NCI-H2227 (cell line): ENCODE data around the gene CAPG.
A peak's percentile ranks its signal among the peaks of the same experiment; 100 is the strongest.

Experiments used
- DNase-seq: peaks from one replicate; lab custom pipeline; 2025; ENCODE audit not compliant: unreplicated experiment; lab: John Stamatoyannopoulos, UW

Gene CAPG

DNA sequence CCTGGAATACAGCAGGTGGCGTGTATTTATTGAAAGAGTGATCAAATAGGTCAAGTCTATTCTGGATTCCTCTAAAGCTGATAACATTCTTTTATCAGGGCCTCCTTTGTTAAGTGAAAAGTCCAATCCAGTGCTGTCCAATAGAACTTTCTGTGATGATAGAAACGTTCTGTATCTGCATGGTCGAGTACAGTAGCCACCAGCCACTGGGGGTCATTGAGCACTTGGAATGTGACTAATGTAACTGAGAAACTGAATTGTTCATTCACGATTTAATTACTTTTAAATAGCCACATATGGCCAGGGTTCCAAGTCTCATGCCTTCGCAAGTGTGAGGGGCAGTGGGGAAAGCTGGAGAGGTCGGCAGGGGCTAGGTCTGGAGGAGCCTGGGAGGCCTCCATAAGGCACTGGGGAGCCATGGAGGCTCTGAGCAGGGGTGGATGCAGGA lies 28.9 kb upstream of the CAPG start:
- DNase-seq = no peak

- peak; percentile 49 for DNase-seq
These were observed 28.2 kb upstream of the CAPG start for GRCh38 chr2:85438201-85439024.

GRCh38 chr2:85437488-85438200 lies 27.5 kb upstream of the CAPG start:
- DNase-seq = peak; percentile 91

DNA sequence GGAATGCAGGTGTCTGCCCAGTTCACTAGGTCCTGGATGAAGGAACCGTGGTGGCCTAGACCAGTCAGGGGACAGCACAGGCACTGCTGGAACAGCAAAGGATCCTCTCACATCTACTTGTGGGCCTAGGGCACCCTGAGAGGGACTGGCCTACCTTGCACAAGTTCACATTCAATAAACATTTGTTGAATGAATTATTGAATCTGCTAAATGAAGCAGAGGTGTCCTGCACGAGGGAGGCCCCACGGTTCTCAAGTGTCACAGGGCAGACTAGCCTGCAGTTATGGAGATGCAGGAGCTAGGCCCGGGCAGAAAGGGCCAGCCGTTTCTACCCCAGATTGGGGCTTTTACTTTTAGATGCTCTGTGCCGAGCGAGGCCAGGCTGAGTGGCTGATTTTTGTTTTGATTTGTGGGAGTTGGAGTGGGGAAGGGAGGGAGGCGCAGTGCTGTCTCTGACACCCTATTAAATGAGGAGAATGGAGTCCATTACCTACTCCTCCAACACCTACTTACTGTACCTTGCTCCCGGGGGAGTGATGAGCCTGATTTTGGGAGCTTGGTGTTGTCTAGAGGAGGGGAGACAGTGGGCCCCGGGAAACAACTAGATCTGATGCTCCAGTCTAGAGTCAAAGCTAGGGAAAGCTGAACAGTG lies 26.8 kb upstream of the CAPG start:
- DNase-seq = peak; percentile 46

GRCh38 chr2:85435981-85436835 lies 26.0 kb upstream of the CAPG start:
- DNase-seq = no peak

DNA sequence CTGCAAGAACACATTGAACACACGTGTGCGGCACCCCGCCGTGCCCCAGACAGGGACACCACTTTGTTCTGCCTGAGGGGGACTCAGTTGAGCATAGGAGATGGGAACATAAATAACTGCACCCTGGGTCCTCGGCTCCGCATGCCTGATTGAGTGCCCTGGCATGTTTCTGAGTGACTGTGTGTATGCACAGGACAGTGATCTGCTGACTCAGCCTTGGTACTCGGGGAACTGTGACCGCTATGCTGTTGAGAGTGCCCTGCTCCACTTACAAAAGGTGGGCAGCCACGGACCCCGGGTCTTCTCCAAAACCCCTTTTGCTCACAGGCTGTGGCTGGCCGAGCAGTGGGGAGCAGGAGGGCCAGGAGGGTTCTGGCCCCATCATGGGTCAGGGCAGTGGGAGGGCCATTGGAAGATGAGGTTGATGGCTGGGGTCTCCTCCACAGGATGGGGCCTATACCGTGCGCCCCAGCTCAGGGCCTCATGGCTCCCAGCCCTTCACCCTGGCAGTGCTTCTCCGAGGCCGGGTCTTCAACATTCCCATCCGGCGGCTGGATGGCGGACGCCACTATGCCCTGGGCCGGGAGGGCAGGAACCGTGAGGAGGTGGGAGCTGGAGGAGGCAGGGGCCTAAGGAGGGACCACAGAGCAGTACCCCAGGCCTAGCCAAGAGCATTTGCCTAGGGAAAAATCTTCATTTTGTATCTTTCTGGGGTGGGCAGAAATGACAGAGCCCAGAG lies 25.2 kb upstream of the CAPG start:
- DNase-seq = no peak

- DNase-seq = no peak
These were observed 24.5 kb upstream of the CAPG start for GRCh38 chr2:85434696-85435095.

DNA sequence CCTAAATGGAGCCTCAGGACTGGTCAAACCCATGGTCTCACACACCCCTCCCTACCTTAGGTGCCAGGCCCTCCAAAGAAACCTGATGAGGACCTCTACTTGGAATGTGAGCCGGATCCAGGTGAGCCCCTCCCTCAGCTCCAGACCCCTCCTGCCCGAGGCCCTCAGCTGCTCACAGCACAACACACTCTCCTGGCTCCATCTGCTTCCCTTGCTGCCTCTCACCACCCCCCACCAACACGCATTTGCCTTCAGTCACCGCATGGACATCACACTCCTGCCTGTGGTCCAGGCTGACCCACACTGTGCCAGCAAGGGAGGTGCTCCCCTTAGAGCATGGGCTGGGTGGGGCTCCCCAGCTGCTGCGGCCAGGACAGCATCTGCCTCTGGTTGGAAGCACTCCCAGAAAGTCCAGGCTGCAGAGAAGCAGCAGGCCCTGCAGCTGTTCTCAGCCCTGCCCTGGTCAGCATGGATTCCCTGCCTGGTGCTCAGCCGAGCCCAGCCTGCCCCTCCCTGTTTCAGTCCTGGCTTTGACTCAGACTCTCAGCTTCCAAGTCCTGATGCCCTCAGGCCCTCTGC lies 23.4 kb upstream of the CAPG start:
- peak; percentile 37 for DNase-seq

DNA sequence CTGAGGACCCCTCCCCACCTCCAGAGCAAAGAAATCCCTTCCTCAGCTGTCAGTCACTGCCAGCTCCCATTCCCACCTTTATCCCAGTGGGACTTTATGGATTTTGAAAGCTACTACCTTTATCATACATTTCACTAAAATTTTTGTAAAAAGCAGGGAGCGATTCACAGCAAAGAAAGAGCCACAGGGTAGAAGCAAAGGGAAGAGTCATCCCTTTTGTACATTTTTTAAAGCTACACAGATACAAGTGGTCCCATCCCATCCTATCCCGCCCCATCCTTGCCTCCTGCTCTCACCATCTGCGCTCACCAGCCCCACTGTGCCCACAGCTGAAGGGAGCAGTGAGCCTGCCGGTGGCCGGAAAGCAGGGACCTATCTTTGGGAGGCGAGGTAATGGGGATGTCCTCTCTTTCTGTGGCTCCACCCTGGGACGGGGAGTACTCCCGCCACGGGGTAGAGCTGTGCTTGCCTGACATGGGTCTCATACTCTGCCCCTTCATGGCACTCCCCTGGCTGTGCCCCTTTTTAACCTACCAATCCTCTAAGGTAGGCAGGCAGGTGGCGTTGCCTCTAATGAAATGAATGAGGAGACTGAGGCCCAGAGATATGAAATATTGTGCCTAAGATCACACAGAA lies 21.5 kb upstream of the CAPG start:
- peak; percentile 47 for DNase-seq

DNA sequence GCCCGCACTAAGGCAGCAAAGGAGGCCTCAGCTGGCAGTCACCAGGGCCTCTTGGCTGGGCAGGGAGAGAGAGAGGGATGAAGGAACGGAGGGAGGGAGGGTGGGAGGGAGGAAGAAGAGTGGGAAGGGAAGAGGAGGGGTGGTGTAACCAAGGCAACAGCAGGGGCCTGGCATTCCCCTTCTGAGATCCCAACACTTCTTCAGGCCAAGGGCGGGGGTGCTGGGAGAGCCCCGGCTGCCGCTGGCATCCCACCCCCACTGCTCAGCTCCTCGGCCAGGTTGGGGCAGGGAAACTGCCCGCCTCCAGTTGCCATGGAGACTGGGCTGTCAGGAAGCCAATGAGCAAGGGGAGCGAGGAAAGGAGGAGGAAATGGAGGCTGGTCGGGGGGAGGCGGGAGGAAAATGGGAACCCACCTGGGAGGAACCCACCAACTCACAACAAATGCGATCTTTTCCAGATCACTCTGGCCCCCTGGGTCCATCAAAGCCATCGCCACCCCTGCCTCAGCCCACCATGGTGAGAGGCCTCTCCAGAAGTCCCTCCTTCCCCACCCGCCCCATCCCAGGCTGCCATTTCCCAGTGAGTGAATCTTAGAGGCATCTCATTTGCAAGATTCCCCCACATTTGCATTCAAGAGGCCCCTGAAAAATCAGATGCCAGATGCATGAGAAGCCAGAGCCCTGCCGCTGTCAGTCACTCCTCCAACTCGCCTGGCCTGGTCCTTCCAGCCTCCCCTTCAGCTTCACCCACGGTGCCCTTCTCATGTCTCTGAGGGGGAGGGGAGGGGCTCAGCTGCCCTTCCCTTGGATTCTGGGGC lies 20.8 kb upstream of the CAPG start:
- DNase-seq = peak; percentile 97

GRCh38 chr2:85429924-85430289 lies 19.7 kb upstream of the CAPG start:
- no peak for DNase-seq

- no peak for DNase-seq
These were observed 19.2 kb upstream of the CAPG start for GRCh38 chr2:85429213-85429923.

DNA sequence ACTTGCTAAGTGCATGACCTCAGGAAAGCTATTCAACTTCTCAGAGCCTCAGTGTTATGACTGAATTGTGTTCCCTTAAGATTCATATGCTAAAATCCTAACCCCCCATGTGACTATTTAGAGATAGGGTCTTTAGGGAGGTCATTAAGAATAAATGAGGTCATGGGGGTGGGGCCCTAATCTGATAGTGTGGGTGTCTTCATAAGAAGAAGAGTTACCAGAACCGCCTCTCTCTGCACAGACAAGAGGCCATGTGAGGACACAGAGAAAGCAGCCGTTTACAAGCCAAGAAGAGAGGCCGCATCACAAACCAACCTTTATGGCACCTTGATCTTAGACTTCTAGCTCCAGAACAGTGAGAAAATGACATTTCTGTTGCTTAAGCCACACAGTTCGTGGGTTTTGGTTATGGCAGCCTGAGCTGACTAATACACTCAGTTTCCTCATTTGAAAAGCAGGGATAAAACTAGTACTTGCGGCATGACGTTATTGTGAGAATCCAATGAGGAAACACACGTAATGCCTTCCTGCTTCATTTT lies 18.2 kb upstream of the CAPG start:
- no peak for DNase-seq

- DNase-seq = no peak
These were observed 17.2 kb upstream of the CAPG start for GRCh38 chr2:85427300-85427835.

DNA sequence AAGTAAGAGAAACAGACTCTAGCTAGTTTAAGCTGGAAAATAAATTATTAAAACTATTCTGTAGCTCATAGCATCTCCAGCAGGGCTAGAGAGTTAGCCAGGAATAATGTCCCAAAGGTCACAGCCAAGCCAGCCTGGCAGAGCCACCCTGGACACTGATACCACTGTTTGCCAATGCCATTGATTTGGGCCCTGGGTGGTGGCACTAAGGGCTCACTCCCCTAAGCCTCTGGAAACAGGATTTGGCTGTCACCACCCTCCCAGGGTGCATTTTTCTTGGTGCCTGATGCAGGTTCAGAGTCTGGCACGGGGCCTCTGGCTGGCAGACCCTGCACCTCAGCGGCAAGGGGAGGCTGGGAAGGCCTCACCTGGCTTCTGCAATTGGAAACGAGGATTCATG lies 15.4 kb upstream of the CAPG start:
- DNase-seq = no peak

DNA sequence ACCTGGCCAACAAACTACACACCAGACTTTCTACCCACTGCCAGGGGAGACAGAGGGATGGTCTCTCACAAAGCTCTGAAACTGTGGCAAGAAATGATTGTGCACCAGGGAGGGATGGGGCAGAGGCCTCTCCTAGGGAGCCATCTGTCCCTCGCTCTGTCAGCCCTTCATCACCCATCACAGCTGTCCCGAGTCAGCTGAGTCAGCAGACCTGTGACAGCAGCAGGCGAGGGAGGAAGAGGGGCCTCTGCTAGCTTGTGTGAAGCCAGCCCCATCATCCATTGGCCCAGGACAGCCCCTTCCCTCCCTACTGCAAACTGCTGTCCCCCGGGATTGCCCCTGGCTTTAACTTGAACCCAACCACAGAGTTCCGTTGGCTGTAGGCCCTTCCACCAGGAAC lies 13.4 kb upstream of the CAPG start:
- no peak for DNase-seq

- no peak for DNase-seq
These were observed 11.9 kb upstream of the CAPG start for GRCh38 chr2:85422072-85422457.
